ENCODE data around the gene GOLGA8H.
A peak's percentile ranks its signal among the peaks of the same experiment; 100 is the strongest.
"Not testable (repeated sequence)": the region's sequence is repeated elsewhere in the genome, so short reads cannot be mapped to it uniquely, and the experiment has no call there.

The GOLGA8H gene, protein sequence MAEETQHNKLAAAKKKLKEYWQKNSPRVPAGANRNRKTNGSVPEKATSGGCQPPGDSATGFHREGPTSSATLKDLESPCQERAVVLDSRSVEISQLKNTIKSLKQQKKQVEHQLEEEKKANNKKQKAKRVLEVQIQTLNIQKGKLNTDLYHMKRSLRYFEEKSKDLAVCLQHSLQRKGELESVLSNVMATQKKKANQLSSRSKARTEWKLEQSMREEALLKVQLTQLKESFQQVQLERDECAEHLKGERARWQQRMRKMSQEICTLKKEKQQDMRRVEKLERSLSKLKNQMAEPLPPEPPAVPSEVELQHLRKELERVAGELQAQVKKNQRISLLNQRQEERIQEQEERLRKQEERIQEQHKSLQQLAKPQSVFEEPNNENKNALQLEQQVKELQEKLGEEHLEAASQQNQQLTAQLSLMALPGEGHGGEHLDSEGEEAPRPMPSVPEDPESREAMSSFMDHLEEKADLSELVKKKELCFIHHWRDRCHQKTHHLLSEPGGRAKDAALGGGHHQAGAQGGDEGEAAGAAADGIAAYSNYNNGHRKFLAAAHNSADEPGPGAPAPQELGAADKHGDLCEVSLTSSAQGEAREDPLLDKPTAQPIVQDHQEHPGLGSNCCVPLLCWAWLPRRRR

GRCh38 chr15:30603796-30604195 is at the start of gene GOLGA8H:
TSS of gene GOLGA8H (plus strand) at chr15:30604028. CDS start at chr15:30604126, 98 bp downstream.
- not testable (repeated sequence) for DNase-seq (ENCODE audit: low spot score)

GRCh38 chr15:30566949-30567348 is 36.9 kb upstream of the GOLGA8H start:
- not testable (repeated sequence) for DNase-seq (ENCODE audit: low spot score)

DNA sequence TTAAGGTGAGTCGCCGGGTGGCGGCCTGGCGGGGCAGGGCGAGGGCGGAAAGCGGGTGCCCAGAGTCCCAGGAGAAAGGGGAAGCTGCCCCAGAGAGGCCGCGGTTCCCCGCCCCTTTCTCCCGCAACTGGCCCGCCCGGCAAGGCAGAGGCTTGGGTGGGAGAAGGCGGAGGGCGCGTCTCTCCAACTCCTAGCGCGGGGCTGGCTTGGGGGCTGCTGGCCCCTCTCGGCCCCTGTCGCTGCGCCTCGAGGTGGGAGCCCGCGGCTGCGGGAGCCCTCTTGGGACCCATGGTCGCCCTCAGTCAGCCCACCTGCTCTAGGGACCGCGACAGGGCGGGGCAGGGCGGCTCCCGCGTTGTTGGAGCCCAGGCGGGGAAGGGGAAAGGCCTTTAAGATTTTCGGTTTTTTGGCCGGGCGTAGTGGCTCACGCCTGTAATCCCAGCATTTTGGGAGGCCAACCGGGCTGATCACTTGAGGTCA is 30.8 kb upstream of the GOLGA8H start:
- not testable (repeated sequence) for DNase-seq (ENCODE audit: low spot score)

- not testable (repeated sequence) for DNase-seq (ENCODE audit: low spot score)
Measured at GRCh38 chr15:30579394-30579970, 24.3 kb upstream of the GOLGA8H start.

- not testable (repeated sequence) for DNase-seq (ENCODE audit: low spot score)
Measured at GRCh38 chr15:30580716-30581115, 23.1 kb upstream of the GOLGA8H start.

- not testable (repeated sequence) for DNase-seq (ENCODE audit: low spot score)
Measured at GRCh38 chr15:30598953-30599352, 4.9 kb upstream of the GOLGA8H start.

GRCh38 chr15:30612271-30612670 is 8.4 kb downstream of the GOLGA8H start:
- DNase-seq (ENCODE audit: low spot score) = not testable (repeated sequence)

GRCh38 chr15:30621342-30621741 is 17.5 kb downstream of the GOLGA8H start:
- DNase-seq (ENCODE audit: low spot score) = peak; percentile 3

DNA sequence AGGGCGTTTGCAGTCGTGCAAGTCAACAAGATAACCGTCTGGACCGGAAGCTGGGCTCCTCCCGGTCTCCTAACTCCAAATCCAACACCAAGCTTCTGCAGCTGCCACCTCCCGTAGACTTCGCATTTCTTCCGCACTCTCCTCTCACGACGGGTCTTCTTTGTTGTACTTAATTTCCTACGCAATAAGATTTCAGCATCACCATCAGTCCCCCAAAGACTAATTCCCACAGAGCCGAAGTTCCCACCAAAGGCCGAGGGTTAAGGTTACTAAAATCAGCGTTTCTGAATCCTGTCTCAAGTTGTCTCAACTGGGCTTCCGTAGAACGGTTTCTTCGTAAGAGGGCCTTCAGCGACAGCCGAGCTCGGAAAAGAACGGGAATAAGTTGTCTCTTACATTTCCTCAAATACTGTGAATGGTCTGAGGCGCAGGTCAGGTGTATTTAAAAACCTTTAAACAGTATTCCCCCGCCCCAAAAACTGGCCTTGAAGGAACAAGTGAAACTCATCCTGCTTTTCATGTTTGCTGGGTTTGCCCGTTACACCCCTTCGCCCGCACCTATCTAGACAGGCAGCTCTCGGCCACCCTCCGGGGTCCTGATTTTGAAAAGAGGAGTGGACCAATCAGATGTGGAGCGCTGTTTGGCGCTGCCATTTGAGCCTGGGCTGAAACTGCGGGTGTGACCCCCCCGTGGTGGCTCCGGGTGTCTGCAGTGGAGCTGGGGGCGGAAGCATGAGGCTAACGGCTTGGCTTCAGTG is 21.8 kb downstream of the GOLGA8H start, which contains the start of gene ARHGAP11B:
Gene ARHGAP11B (plus strand): TSS at position 693 of the 758 bp plus-strand sequence.
- peak; percentile 96 for DNase-seq (ENCODE audit: low spot score)

- DNase-seq (ENCODE audit: low spot score) = peak; percentile 3
Measured at GRCh38 chr15:30626194-30626565, 22.4 kb downstream of the GOLGA8H start.

DNA sequence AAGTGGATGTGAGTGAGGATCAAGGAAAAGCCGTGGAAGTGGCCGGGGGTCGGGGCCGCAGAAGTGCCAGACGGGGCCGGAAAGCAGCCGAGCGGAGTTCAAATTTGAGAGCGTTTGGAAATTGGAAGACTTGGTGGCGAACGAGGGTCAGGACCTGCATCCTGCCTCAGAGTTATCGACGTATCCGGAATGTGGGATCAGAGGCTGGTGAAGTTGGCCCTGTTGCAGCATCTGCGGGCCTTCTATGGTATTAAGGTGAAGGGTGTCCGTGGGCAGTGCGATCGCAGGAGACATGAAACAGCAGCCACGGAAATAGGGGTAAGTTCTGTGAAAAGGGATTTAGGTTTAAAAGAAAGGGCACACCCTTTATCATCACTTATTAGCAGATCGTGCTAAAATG is 22.8 kb downstream of the GOLGA8H start:
- not testable (repeated sequence) for DNase-seq (ENCODE audit: low spot score)

DNA sequence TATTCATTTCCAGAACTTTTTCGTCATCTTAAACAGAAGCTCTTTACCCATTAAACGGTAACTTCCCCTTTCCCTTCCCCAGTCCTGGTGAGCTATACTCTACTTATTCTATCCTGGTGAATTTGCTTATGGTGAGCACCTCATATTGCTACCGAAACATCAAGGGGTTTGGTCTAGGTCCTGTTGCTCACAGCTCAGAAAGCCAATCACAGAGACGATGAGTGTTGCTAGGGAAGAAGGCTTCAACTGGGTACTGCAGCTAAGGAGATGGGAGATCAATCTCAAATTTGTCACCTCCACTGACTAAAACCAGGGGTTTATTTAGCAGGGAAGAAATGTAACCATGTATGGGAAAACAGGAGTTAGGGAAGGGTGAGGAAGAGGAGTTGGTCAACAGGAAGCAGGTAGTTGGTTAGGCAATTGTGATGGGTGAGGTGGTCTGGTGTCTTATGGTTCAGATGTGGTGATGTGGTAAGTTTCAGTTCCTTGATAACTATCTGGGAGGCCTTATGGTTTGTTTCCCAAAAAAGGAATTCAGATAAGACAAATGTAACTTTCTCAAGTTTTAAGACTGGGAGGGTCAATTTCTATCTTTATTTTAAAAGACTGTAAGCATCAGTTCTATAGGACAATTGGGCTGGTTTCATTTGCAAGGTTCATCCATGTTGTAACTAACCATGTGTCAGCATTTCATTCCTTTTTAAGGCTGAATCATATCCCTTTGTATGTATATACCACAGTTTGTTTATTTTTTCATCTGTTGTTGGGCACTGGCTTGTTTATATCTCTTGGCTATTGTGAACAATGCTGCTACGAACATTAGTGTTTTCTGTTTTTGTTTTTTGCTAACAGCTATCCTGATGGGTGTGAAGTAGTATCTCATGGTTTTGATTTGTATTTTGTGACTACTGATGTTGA is 46.4 kb downstream of the GOLGA8H start:
- DNase-seq (ENCODE audit: low spot score) = no peak

DNA sequence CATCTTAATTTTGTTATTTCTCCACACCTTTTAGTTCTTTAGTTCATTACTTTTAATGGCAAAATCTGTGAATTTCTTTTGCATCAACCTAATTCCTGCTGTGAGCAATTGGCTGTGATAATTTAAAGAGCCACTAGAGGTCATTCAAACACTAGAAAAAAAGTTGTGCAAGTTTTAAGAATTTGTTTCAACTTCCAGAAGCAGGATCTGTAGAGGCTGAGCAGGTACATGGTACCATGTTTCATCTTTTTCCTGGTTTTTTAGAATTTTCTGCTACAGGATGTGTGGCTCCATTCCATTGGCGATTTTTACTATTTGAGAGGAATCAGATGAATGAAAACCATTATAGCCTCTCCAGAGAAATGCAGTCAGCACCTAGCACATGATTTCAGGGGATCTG is 57.3 kb downstream of the GOLGA8H start:
- DNase-seq (ENCODE audit: low spot score) = peak; percentile 6

All from Ammon's horn (tissue), 1 donor.